A673 (cell line): ENCODE measurements around the gene ATP2A3. TPM values are rescaled to one million over a fixed set of nuclear protein-coding genes. Genes with fewer than 3 reads are reported as not detected.
"Not testable (repeated sequence)": the region's sequence is repeated elsewhere in the genome, so short reads cannot be mapped to it uniquely, and the experiment has no call there.

ENCODE experiments used
- BruUV-seq: library from RNA; stranded (reverse); fragments of 400-500 nt; replicated peaks from 2 replicates; lab custom pipeline; 2021; lab: Mats Ljungman, UMichigan
- CTCF ChIA-PET: fragments of 300-600 bp; sonication (Branson Sonifier 250); formaldehyde crosslinking; loops from one replicate; lab custom pipeline; 2022; ENCODE audit warnings: antibody characterized with exemption; lab: Charles Lee
- POLR2A ChIA-PET: fragments of 300-600 bp; sonication (Branson Sonifier 250); formaldehyde crosslinking; loops from one replicate; lab custom pipeline; 2022; ENCODE audit warnings: antibody characterized with exemption; ENCODE audit not compliant: low non-redundant PET; lab: Charles Lee
- DNase-seq: peaks from one replicate; pipeline ENCODE4 v3.0.0-alpha.2; 2015; ENCODE audit warnings: low spot score
- H3K27ac ChIP-seq: fragments of 200-600 bp; sonication (generic); 2 replicates; pipeline ENCODE4 v1.5.1; 2016; ENCODE audit warnings: mixed run types, low read depth, mild to moderate bottlenecking, mixed read lengths, antibody characterized with exemption, low read length; ENCODE audit not compliant: poor library complexity, severe bottlenecking
- H3K27me3 ChIP-seq: fragments of 200-600 bp; sonication (generic); replicated peaks from 2 replicates; pipeline ENCODE4 v1.6.1; 2017; ENCODE audit warnings: mixed run types, low read depth, mild to moderate bottlenecking, mixed read lengths, antibody characterized with exemption, low read length; ENCODE audit not compliant: insufficient read depth, poor library complexity
- H3K36me3 ChIP-seq: fragments of 200-600 bp; sonication (generic); 2 replicates; pipeline ENCODE4 v1.6.1; 2016; ENCODE audit warnings: mixed run types, mild to moderate bottlenecking, mixed read lengths, antibody characterized with exemption, low read length; ENCODE audit not compliant: insufficient read depth, poor library complexity, severe bottlenecking
- H3K4me1 ChIP-seq: fragments of 200-600 bp; sonication (generic); 2 replicates; pipeline ENCODE4 v1.6.1; 2017; ENCODE audit warnings: mixed run types, mild to moderate bottlenecking, mixed read lengths, antibody characterized with exemption, low read length; ENCODE audit not compliant: insufficient read depth, poor library complexity, severe bottlenecking
- H3K4me3 ChIP-seq: fragments of 200-600 bp; sonication (generic); 2 replicates; pipeline ENCODE4 v1.5.1; 2016; ENCODE audit warnings: low read depth, mixed run types, mild to moderate bottlenecking, mixed read lengths, low read length; ENCODE audit not compliant: poor library complexity, severe bottlenecking
- H3K9me3 ChIP-seq: fragments of 200-600 bp; sonication (generic); 2 replicates; pipeline ENCODE4 v1.6.1; 2016; ENCODE audit warnings: mixed run types, low read depth, mild to moderate bottlenecking, mixed read lengths, antibody characterized with exemption, low read length; ENCODE audit not compliant: poor library complexity, severe bottlenecking
- CTCF ChIP-seq: fragments of 300-800, 200-600 bp; sonication (generic); conservative IDR thresholded peaks from 2 replicates; pipeline ENCODE4 v1.5.1; 2017; ENCODE audit warnings: low read depth, mild to moderate bottlenecking, antibody characterized with exemption, low read length, moderate library complexity, mixed read lengths
- EZH2 ChIP-seq: fragments of 200-600 bp; sonication (generic); IDR thresholded peaks from 2 replicates; pipeline ENCODE4 v1.6.1; 2017; ENCODE audit warnings: borderline replicate concordance, low read depth, mild to moderate bottlenecking, mixed read lengths, antibody characterized with exemption, low read length; ENCODE audit not compliant: poor library complexity, severe bottlenecking
- intact Hi-C: fragments of 100-400 bp; cut with micrococcal nuclease; formaldehyde crosslinking; loops from one replicate; pipeline ENCODE4 v1.10.0; 2022; ENCODE audit not compliant: unreplicated experiment
- total RNA-seq: library from RNA; stranded (reverse); gene quantifications from 2 replicates; pipeline ENCODE4 v1.2.3, GENCODE V29; 2021

ATP2A3 gene
- total RNA-seq, 1 experiment from 2014 or later: 0.17 TPM

GRCh38 chr17:3994221-3994576 lies 30.0 kb upstream of the ATP2A3 start:
- TF ChIP-seq EZH2 (no peak), CTCF (no peak)
- intact Hi-C loops: no loop called here
- no TSS peak for BruUV-seq

GRCh38 chr17:3993493-3994220 lies 29.4 kb upstream of the ATP2A3 start:
- H3K27ac ChIP-seq: no peak overlapping the region
- H3K4me1 ChIP-seq: no peaks in the 10 kb centered on the region
- BruUV-seq: no TSS peak
- peaks cover 7% of the 10 kb centered on the region for H3K27me3 ChIP-seq
- DNase-seq: no peak
- intact Hi-C loops: no loop called here
- no peaks in the 10 kb centered on the region for H3K9me3 ChIP-seq
- TF ChIP-seq CTCF (no peak), EZH2 (no peak)
- H3K36me3 ChIP-seq: no peaks in the 10 kb centered on the region
- ChIA-PET POLR2A (no interaction called here), CTCF (no interaction called here)
- no peak overlapping the region for H3K4me3 ChIP-seq

More at GRCh38 chr17:3994221-3994576, 30.0 kb upstream of the ATP2A3 start:
- no peak overlapping the region for H3K27ac ChIP-seq
- DNase-seq: no peak
- CTCF ChIA-PET: no interaction called here
- H3K9me3 ChIP-seq: no peaks in the 10 kb centered on the region
- no peak overlapping the region for H3K4me3 ChIP-seq
- no peaks in the 10 kb centered on the region for H3K4me1 ChIP-seq
- no peaks in the 10 kb centered on the region for H3K36me3 ChIP-seq
- POLR2A ChIA-PET: no interaction called here
- peaks cover 7% of the 10 kb centered on the region for H3K27me3 ChIP-seq

GRCh38 chr17:3992370-3992769 lies 28.1 kb upstream of the ATP2A3 start:
- peaks cover 7% of the 10 kb centered on the region for H3K27me3 ChIP-seq
- intact Hi-C loops: no loop called here
- DNase-seq: no peak
- no peak overlapping the region for H3K4me3 ChIP-seq
- TF ChIP-seq EZH2 (no peak), CTCF (no peak)
- no TSS peak for BruUV-seq
- ChIA-PET CTCF (interaction anchor here (0.6 kb wide), 1 partner anchor 58 kb away, joined by 3 read pairs; no protein-coding TSS in a partner anchor), POLR2A (no interaction called here)
- H3K27ac ChIP-seq: no peak overlapping the region
- H3K36me3 ChIP-seq: no peaks in the 10 kb centered on the region
- H3K9me3 ChIP-seq: no peaks in the 10 kb centered on the region
- H3K4me1 ChIP-seq: no peaks in the 10 kb centered on the region

GRCh38 chr17:3991699-3992098 lies 27.5 kb upstream of the ATP2A3 start:
- BruUV-seq, H3K4me1 ChIP-seq, H3K27ac ChIP-seq, POLR2A ChIA-PET, H3K9me3 ChIP-seq, CTCF ChIA-PET, H3K27me3 ChIP-seq, intact Hi-C loops, H3K4me3 ChIP-seq, DNase-seq, H3K36me3 ChIP-seq: not testable (repeated sequence)
